H9 (cell line): Measurements from ENCODE around the gene MRAP. TPM values are rescaled to one million over a fixed set of nuclear protein-coding genes. Genes with fewer than 3 reads are reported as not detected.

Experiments
- DNase-seq: peaks from one replicate; pipeline ENCODE4 v3.0.0-alpha.2; 2017
- H2AFZ ChIP-seq: one replicate; pipeline ENCODE4 v1.6.1; 2013; ENCODE audit warnings: mild to moderate bottlenecking, low read length, control low read depth, moderate library complexity
- H2AK5ac ChIP-seq: 2 replicates; pipeline ENCODE4 v1.6.1; 2013; ENCODE audit warnings: low read length, control low read depth, mixed read lengths; ENCODE audit not compliant: insufficient read length
- H2BK120ac ChIP-seq: one replicate; pipeline ENCODE4 v1.6.1; 2013; ENCODE audit warnings: low read depth, mild to moderate bottlenecking, low read length, control low read depth, inconsistent platforms; ENCODE audit not compliant: poor library complexity, severe bottlenecking
- H2BK12ac ChIP-seq: 2 replicates; pipeline ENCODE4 v1.6.1; 2013; ENCODE audit warnings: low read length, control low read depth, mixed read lengths, low read depth; ENCODE audit not compliant: insufficient read length
- H2BK15ac ChIP-seq: 2 replicates; pipeline ENCODE4 v1.6.1; 2013; ENCODE audit warnings: low read depth, low read length, control low read depth
- H2BK20ac ChIP-seq: one replicate; pipeline ENCODE4 v1.6.1; 2013; ENCODE audit warnings: low read depth, mild to moderate bottlenecking, low read length, control low read depth, inconsistent platforms; ENCODE audit not compliant: poor library complexity, severe bottlenecking
- H2BK5ac ChIP-seq: 2 replicates; pipeline ENCODE4 v1.6.1; 2013; ENCODE audit warnings: low read length, control low read depth, mixed read lengths; ENCODE audit not compliant: insufficient read length
- H3K14ac ChIP-seq: 2 replicates; pipeline ENCODE4 v1.6.1; 2013; ENCODE audit warnings: low read length, control low read depth; ENCODE audit not compliant: insufficient read depth
- H3K18ac ChIP-seq: 2 replicates; pipeline ENCODE4 v1.6.1; 2013; ENCODE audit warnings: low read depth, mild to moderate bottlenecking, mixed read lengths, low read length, control low read depth; ENCODE audit not compliant: insufficient read length
- H3K23ac ChIP-seq: 2 replicates; pipeline ENCODE4 v1.6.1; 2013; ENCODE audit warnings: low read length, control low read depth, mixed read lengths, low read depth; ENCODE audit not compliant: insufficient read length
- H3K23me2 ChIP-seq: 2 replicates; pipeline ENCODE4 v1.6.1; 2013; ENCODE audit warnings: low read depth, mild to moderate bottlenecking, mixed read lengths, low read length, control low read depth; ENCODE audit not compliant: insufficient read length, poor library complexity, severe bottlenecking
- H3K27ac ChIP-seq: 2 replicates; pipeline ENCODE4 v1.5.1; 2013; ENCODE audit warnings: low read length, control low read depth, mixed read lengths, low read depth; ENCODE audit not compliant: insufficient read length
- H3K27me3 ChIP-seq: 2 replicates; pipeline ENCODE4 v1.6.1; 2013; ENCODE audit warnings: low read length, control low read depth, inconsistent platforms; ENCODE audit not compliant: insufficient read depth
- H3K4ac ChIP-seq: 2 replicates; pipeline ENCODE4 v1.6.1; 2013; ENCODE audit warnings: low read depth, mild to moderate bottlenecking, control low read depth, inconsistent platforms, low read length, moderate library complexity
- H3K4me1 ChIP-seq: 2 replicates; pipeline ENCODE4 v1.6.1; 2013; ENCODE audit warnings: low read length, control low read depth, inconsistent platforms; ENCODE audit not compliant: insufficient read depth
- H3K4me2 ChIP-seq: 2 replicates; pipeline ENCODE4 v1.6.1; 2013; ENCODE audit warnings: low read length, control low read depth, mixed read lengths; ENCODE audit not compliant: insufficient read length, insufficient read depth
- H3K56ac ChIP-seq: 2 replicates; pipeline ENCODE4 v1.6.1; 2013; ENCODE audit warnings: low read depth, mild to moderate bottlenecking, mixed read lengths, low read length, control low read depth; ENCODE audit not compliant: insufficient read length
- H3K79me1 ChIP-seq: 2 replicates; pipeline ENCODE4 v1.6.1; 2013; ENCODE audit warnings: low read depth, mild to moderate bottlenecking, moderate library complexity, low read length, control low read depth, inconsistent platforms; ENCODE audit not compliant: insufficient read depth, poor library complexity, severe bottlenecking
- H3K79me2 ChIP-seq: 2 replicates; pipeline ENCODE4 v1.6.1; 2013; ENCODE audit warnings: low read length, control low read depth, inconsistent platforms; ENCODE audit not compliant: insufficient read depth
- H3K9ac ChIP-seq: 2 replicates; pipeline ENCODE4 v1.6.1; 2013; ENCODE audit warnings: low read length, control low read depth, mixed read lengths; ENCODE audit not compliant: insufficient read length; ENCODE audit errors: extremely low read depth
- H3K9me3 ChIP-seq: one replicate; pipeline ENCODE4 v1.6.1; 2013; ENCODE audit warnings: low read depth, low read length, inconsistent platforms; ENCODE audit not compliant: control insufficient read depth
- H3T11ph ChIP-seq: one replicate; pipeline ENCODE4 v1.6.1; 2013; ENCODE audit warnings: mild to moderate bottlenecking, low read length, control low read depth, inconsistent platforms
- H4K20me1 ChIP-seq: one replicate; pipeline ENCODE4 v1.6.1; 2013; ENCODE audit not compliant: control insufficient read depth, insufficient read length, insufficient read depth
- H4K5ac ChIP-seq: 2 replicates; pipeline ENCODE4 v1.6.1; 2013; ENCODE audit warnings: low read depth, mild to moderate bottlenecking, mixed read lengths, low read length, control low read depth; ENCODE audit not compliant: insufficient read length
- H4K8ac ChIP-seq: replicated peaks from 2 replicates; pipeline ENCODE4 v1.6.1; 2013; ENCODE audit warnings: low read length, control low read depth, mixed read lengths, low read depth; ENCODE audit not compliant: insufficient read length
- H4K91ac ChIP-seq: 2 replicates; pipeline ENCODE4 v1.6.1; 2013; ENCODE audit warnings: low read depth, mild to moderate bottlenecking, moderate library complexity, mixed read lengths, low read length, control low read depth; ENCODE audit not compliant: insufficient read length
- H3K27ac Mint-ChIP-seq, 3 experiments: 2 replicates in 2 of 3; 3 replicates in 1 of 3; pipeline ENCODE4 v1.8.0; 2020 to 2021; ENCODE audit warnings: mixed read lengths in 3 of 3, mild to moderate bottlenecking in 1 of 3, moderate library complexity in 1 of 3
- H3K27me3 Mint-ChIP-seq: 2 replicates; pipeline ENCODE4 v1.8.0; 2021; ENCODE audit warnings: low read depth, mild to moderate bottlenecking, moderate library complexity, mixed read lengths
- H3K36me3 Mint-ChIP-seq, 3 experiments: 2 replicates in 2 of 3; 3 replicates in 1 of 3; pipeline ENCODE4 v1.8.0; 2020 to 2021; ENCODE audit warnings: low read depth in 3 of 3, mixed read lengths in 3 of 3; ENCODE audit not compliant: insufficient read depth in 1 of 3
- H3K4me1 Mint-ChIP-seq, 2 experiments: 2 replicates each; pipeline ENCODE4 v1.8.0; 2020; ENCODE audit warnings: mixed read lengths in 2 of 2
- H3K4me3 Mint-ChIP-seq, 2 experiments: 2 replicates in 1 of 2; 3 replicates in 1 of 2; pipeline ENCODE4 v1.8.0; 2020 to 2021; ENCODE audit warnings: mild to moderate bottlenecking in 2 of 2, mixed read lengths in 2 of 2, moderate library complexity in 1 of 2
- H3K9me3 Mint-ChIP-seq, 2 experiments: 2 replicates in 1 of 2; 3 replicates in 1 of 2; pipeline ENCODE4 v1.8.0; 2020; ENCODE audit warnings: mild to moderate bottlenecking in 2 of 2, mixed read lengths in 2 of 2, moderate library complexity in 1 of 2
- CTCF ChIP-seq: fragments of 200-600 bp; sonication (generic); conservative IDR thresholded peaks from 3 replicates; pipeline ENCODE4 v1.8.0; 2021; ENCODE audit warnings: antibody characterized with exemption, mild to moderate bottlenecking
- WGBS: extraction: QIAGEN DNeasy Blood & Tissue Kit; methylation state at CpG from one replicate; pipeline ENCODE4 v1.1.7; 2013; ENCODE audit warnings: missing lambda C conversion rate, low lambda C conversion rate, mixed read lengths; ENCODE audit not compliant: insufficient read length; ENCODE audit errors: extremely low coverage; 5-methylcytosine and 5-hydroxymethylcytosine counted together
- total RNA-seq: library from RNA; stranded (reverse); gene quantifications from 2 replicates; pipeline ENCODE4 v1.2.1, GENCODE V29; 2021

The MRAP gene
- total RNA-seq, 1 experiment from 2014 or later = not detected

GRCh38 chr21:32352526-32352925, 53.9 kb downstream of the MRAP start:
- no peak for DNase-seq
- Histone ChIP-seq H3K4me2 (no peak overlapping the region), H2BK12ac (no peak overlapping the region), H3T11ph (no peak overlapping the region), H3K79me1 (no peaks in the 10 kb centered on the region), H4K91ac (no peak overlapping the region), H3K56ac (no peak overlapping the region), H3K4me1 (no peaks in the 10 kb centered on the region), H2BK120ac (no peak overlapping the region), H3K14ac (no peak overlapping the region), H3K27ac (no peak overlapping the region), H3K79me2 (no peaks in the 10 kb centered on the region), H4K8ac (no peak overlapping the region), H2BK20ac (no peak overlapping the region), H2AFZ (no peak overlapping the region), H3K23me2 (no peaks in the 10 kb centered on the region), H3K9me3 (no peaks in the 10 kb centered on the region), H3K18ac (no peak overlapping the region), H2BK15ac (no peak overlapping the region), H4K20me1 (no peaks in the 10 kb centered on the region), H2BK5ac (no peak overlapping the region), H4K5ac (no peak overlapping the region), H3K9ac (no peak overlapping the region), H3K27me3 (no peaks in the 10 kb centered on the region), H3K4ac (no peak overlapping the region), H3K23ac (no peak overlapping the region), H2AK5ac (no peak overlapping the region)
- no peak for TF ChIP-seq CTCF
- H3K36me3 Mint-ChIP-seq = peaks cover 63 to 94% (median 86%) of the 10 kb centered on the region in 3 experiments
- H3K4me3 Mint-ChIP-seq = no peak overlapping the region
- H3K9me3 Mint-ChIP-seq = no peaks in the 10 kb centered on the region
- no peaks in the 10 kb centered on the region for H3K4me1 Mint-ChIP-seq
- no CpG with 5 or more reads among the region's 7 CpGs for WGBS
- no peaks in the 10 kb centered on the region for H3K27me3 Mint-ChIP-seq
- H3K27ac Mint-ChIP-seq = no peak overlapping the region
